Measurements from ENCODE around the gene ZNF540.

DNA sequence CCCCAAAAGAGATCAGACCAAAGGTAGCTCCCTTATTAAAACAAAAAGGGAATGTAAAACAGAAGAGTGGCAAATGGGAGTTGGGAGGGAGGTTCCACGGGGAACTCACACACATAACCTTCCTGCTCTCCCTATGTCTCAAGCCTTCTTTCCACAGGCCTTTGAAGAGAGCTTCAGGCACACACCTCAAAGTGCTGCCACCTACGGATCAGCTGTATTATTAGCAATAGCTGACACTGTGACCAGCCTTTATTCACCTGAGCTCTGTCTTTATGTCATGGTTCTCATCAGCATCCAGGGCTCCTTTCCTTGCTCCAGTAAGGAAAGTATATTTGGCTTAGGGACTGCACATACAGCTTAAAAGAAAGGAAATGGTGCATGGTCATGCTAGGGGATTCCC, 11.3 kb upstream of the ZNF540 start:
- TF ChIP-seq, protein P1, sequence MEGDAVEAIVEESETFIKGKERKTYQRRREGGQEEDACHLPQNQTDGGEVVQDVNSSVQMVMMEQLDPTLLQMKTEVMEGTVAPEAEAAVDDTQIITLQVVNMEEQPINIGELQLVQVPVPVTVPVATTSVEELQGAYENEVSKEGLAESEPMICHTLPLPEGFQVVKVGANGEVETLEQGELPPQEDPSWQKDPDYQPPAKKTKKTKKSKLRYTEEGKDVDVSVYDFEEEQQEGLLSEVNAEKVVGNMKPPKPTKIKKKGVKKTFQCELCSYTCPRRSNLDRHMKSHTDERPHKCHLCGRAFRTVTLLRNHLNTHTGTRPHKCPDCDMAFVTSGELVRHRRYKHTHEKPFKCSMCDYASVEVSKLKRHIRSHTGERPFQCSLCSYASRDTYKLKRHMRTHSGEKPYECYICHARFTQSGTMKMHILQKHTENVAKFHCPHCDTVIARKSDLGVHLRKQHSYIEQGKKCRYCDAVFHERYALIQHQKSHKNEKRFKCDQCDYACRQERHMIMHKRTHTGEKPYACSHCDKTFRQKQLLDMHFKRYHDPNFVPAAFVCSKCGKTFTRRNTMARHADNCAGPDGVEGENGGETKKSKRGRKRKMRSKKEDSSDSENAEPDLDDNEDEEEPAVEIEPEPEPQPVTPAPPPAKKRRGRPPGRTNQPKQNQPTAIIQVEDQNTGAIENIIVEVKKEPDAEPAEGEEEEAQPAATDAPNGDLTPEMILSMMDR (IDR thresholded peaks at IDR 0.05; ENCODE audit: insufficient read depth, low read length): no peak
- no peak for TF ChIP-seq POLR2AphosphoS5 (IDR thresholded peaks at IDR 0.05; ENCODE audit: low read depth)
